WTC11 (cell line): ENCODE data around the gene ABHD1. TPM values are rescaled to one million over a fixed set of nuclear protein-coding genes. Genes with fewer than 3 reads are reported as not detected.

Experiments
- ATAC-seq: fragments of 200-7000 bp; cut with Tn5 transposase; 2 replicates; pipeline ENCODE4 v1.10.0; 2021; ENCODE audit warnings: mild to moderate bottlenecking, moderate library complexity
- CTCF ChIA-PET: fragments of 300-600 bp; sonication (Branson Sonifier 250); formaldehyde crosslinking; loops from one replicate; lab custom pipeline; 2021; ENCODE audit warnings: antibody characterized with exemption; lab: Charles Lee
- POLR2A ChIA-PET: fragments of 350-600 bp; sonication (Branson Sonifier 250); formaldehyde crosslinking; loops from one replicate; lab custom pipeline; 2021; ENCODE audit warnings: antibody characterized with exemption; lab: Charles Lee
- DNase-seq: peaks from one replicate; pipeline ENCODE4 v3.0.0; 2021; ENCODE audit warnings: low spot score
- H3K27ac Mint-ChIP-seq: 2 replicates; pipeline ENCODE4 v1.8.0; 2021; ENCODE audit warnings: mixed read lengths
- H3K27me3 Mint-ChIP-seq: 2 replicates; pipeline ENCODE4 v1.8.0; 2021; ENCODE audit warnings: low read depth, mild to moderate bottlenecking, moderate library complexity, mixed read lengths
- H3K36me3 Mint-ChIP-seq: 2 replicates; pipeline ENCODE4 v1.8.0; 2021; ENCODE audit warnings: mixed read lengths
- H3K4me1 Mint-ChIP-seq: 2 replicates; pipeline ENCODE4 v1.8.0; 2022; ENCODE audit warnings: mixed read lengths
- H3K4me3 Mint-ChIP-seq: 2 replicates; pipeline ENCODE4 v1.8.0; 2021; ENCODE audit warnings: mild to moderate bottlenecking, moderate library complexity, mixed read lengths
- H3K9me3 Mint-ChIP-seq: 2 replicates; pipeline ENCODE4 v1.8.0; 2021; ENCODE audit warnings: mixed read lengths
- AR ChIP-seq: fragments of 250-450 bp; sonication (Bioruptor Pico); IDR thresholded peaks from 2 replicates; pipeline ENCODE4 v1.9.0; 2021; ENCODE audit warnings: mild to moderate bottlenecking
- ARID4B ChIP-seq: sonication (generic); formaldehyde crosslinking; IDR thresholded peaks from 2 replicates; pipeline ENCODE4 v1.8.0; 2023; ENCODE audit warnings: missing genetic modification reagents, mild to moderate bottlenecking, borderline replicate concordance
- CREB1 ChIP-seq: sonication (generic); formaldehyde crosslinking; IDR thresholded peaks from 2 replicates; pipeline ENCODE4 v1.8.0; 2023; ENCODE audit warnings: mild to moderate bottlenecking, missing genetic modification reagents
- E2F5 ChIP-seq: sonication (generic); formaldehyde crosslinking; IDR thresholded peaks from 2 replicates; pipeline ENCODE4 v1.8.1; 2022; ENCODE audit warnings: mild to moderate bottlenecking, moderate library complexity, missing genetic modification reagents
- ESRRA ChIP-seq: sonication (generic); formaldehyde crosslinking; IDR thresholded peaks from 2 replicates; pipeline ENCODE4 v1.8.1; 2022; ENCODE audit warnings: mild to moderate bottlenecking, missing genetic modification reagents, borderline replicate concordance
- ETV6 ChIP-seq: sonication (generic); formaldehyde crosslinking; IDR thresholded peaks from 2 replicates; pipeline ENCODE4 v1.8.1; 2022; ENCODE audit warnings: mild to moderate bottlenecking, missing genetic modification reagents
- FOXP1 ChIP-seq: sonication (generic); formaldehyde crosslinking; IDR thresholded peaks from 2 replicates; pipeline ENCODE4 v1.8.0; 2022; ENCODE audit warnings: missing genetic modification reagents, mild to moderate bottlenecking, moderate library complexity, borderline replicate concordance
- NFATC4 ChIP-seq: fragments of 250-450 bp; sonication (Bioruptor Pico); IDR thresholded peaks from 2 replicates; pipeline ENCODE4 v1.9.0; 2021; ENCODE audit warnings: mild to moderate bottlenecking
- NR3C1 ChIP-seq: sonication (generic); formaldehyde crosslinking; conservative IDR thresholded peaks from 2 replicates; pipeline ENCODE4 v1.8.1; 2023; ENCODE audit warnings: low read depth, mild to moderate bottlenecking, missing genetic modification reagents
- TCF7 ChIP-seq: sonication (generic); formaldehyde crosslinking; IDR thresholded peaks from 2 replicates; pipeline ENCODE4 v1.8.0; 2022; ENCODE audit warnings: mild to moderate bottlenecking, low read depth, missing genetic modification reagents, moderate library complexity
- TP53 ChIP-seq: sonication (generic); formaldehyde crosslinking; IDR thresholded peaks from 2 replicates; pipeline ENCODE4 v1.8.1; 2023; ENCODE audit warnings: mild to moderate bottlenecking, missing genetic modification reagents
- ZBTB43 ChIP-seq: sonication (generic); formaldehyde crosslinking; IDR thresholded peaks from 2 replicates; pipeline ENCODE4 v1.8.1; 2023; ENCODE audit warnings: mild to moderate bottlenecking, missing genetic modification reagents
- ZNF219 ChIP-seq: sonication (generic); formaldehyde crosslinking; IDR thresholded peaks from 2 replicates; pipeline ENCODE4 v1.8.0; 2023; ENCODE audit warnings: missing genetic modification reagents, mild to moderate bottlenecking, borderline replicate concordance
- ZNF423 ChIP-seq: fragments of 250-450 bp; sonication (Bioruptor Pico); IDR thresholded peaks from 2 replicates; pipeline ENCODE4 v2.1.2; 2022; ENCODE audit warnings: mild to moderate bottlenecking, moderate library complexity
- ZNF671 ChIP-seq: fragments of 250-450 bp; sonication (Bioruptor Pico); IDR thresholded peaks from 2 replicates; pipeline ENCODE4 v1.8.0; 2021; ENCODE audit warnings: mild to moderate bottlenecking
- total RNA-seq: library from RNA; stranded (reverse); gene quantifications from 3 replicates; pipeline ENCODE4 v1.2.3, GENCODE V29; 2021

The ABHD1 gene
- total RNA-seq, 1 experiment from 2014 or later, result 0.31 TPM

- H3K9me3 Mint-ChIP-seq, result no peaks in the 10 kb centered on the region
- CTCF ChIA-PET, result no interaction called here
- TF ChIP-seq ESRRA, result no peak
- TF ChIP-seq ZNF423 (CRISPR knock-in tag), result no peak
- TF ChIP-seq CREB1 (CRISPR knock-in tag), result no peak
- TF ChIP-seq NR3C1, result no peak
- peaks cover 22% of the 10 kb centered on the region for H3K4me1 Mint-ChIP-seq
- H3K4me3 Mint-ChIP-seq, result no peak overlapping the region
- POLR2A ChIA-PET, result no interaction called here
- H3K27ac Mint-ChIP-seq, result no peak overlapping the region
- ATAC-seq, result no peak
- DNase-seq, result no peak
- peaks cover 11% of the 10 kb centered on the region for H3K27me3 Mint-ChIP-seq
- no peaks in the 10 kb centered on the region for H3K36me3 Mint-ChIP-seq
These were observed 47.3 kb upstream of the ABHD1 start for GRCh38 chr2:27076323-27076722.

GRCh38 chr2:27077231-27077630 is 46.4 kb upstream of the ABHD1 start:
- Mint-ChIP-seq H3K27ac (no peak overlapping the region), H3K4me1 (peaks cover 26% of the 10 kb centered on the region), H3K4me3 (no peak overlapping the region), H3K9me3 (no peaks in the 10 kb centered on the region), H3K36me3 (no peaks in the 10 kb centered on the region), H3K27me3 (peaks cover 11% of the 10 kb centered on the region)
- ChIA-PET CTCF (no interaction called here), POLR2A (no interaction called here)
- DNase-seq, result no peak
- no peak for ATAC-seq
- TF ChIP-seq ESRRA (no peak), AR (CRISPR knock-in tag) (no peak), ZNF671 (CRISPR knock-in tag) (no peak), ZNF219 (no peak), ETV6 (CRISPR knock-in tag) (no peak), NFATC4 (no peak), FOXP1 (CRISPR knock-in tag) (no peak), ARID4B (no peak), ZBTB43 (no peak), TCF7 (CRISPR knock-in tag) (no peak), E2F5 (CRISPR knock-in tag) (no peak), TP53 (no peak)
